ENCODE measurements around the gene KLHDC1. TPM values are rescaled to one million over a fixed set of nuclear protein-coding genes. Genes with fewer than 3 reads are reported as not detected.
"Not testable (repeated sequence)": the region's sequence is repeated elsewhere in the genome, so short reads cannot be mapped to it uniquely, and the experiment has no call there.

The KLHDC1 gene
- total RNA-seq, 1 donor, result 14.9 TPM

DNA sequence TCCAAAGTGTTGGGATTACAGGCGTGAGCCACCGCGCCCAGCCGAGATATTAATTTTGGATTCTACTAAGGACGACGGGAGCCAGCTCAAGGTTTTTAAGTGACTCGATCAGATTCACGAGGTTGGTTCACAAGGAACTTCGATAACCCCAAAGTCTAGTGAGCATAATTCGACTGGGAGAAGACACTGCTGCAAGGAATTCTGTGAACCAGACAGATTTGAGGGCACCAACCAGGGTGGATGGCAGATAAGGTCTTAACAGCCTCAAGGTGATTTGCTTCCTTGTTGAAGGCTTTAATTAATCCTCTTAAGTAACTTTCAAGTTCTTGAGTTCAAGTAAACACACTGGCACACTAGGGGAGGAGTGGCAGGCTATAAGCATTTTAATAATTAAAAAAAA is 73.9 kb downstream of the KLHDC1 start:
- Histone ChIP-seq H3K9me3 (ENCODE audit: low read depth, low read length) (no peaks in the 10 kb centered on the region), H3K4me1 (ENCODE audit: insufficient read depth, low read length) (peaks cover 32% of the 10 kb centered on the region), H3K27me3 (ENCODE audit: insufficient read depth, low read length) (no peaks in the 10 kb centered on the region), H3K4me3 (ENCODE audit: low read length) (peak overlapping the region; percentile 99)

DNA sequence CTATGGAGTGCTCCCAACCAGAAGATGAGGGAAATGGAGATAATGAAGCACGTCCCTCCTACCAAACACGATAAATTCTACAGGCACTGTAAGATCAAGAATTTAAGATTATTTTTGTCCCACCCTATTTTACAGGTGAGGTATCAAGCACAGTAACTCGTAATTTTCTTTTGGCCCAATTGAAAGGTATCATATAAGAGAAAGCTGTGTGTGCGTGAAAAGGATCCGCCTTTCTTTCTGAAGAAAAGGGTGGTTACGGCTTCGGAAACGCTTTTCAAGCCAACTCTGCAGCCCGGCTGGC is 74.3 kb downstream of the KLHDC1 start:
- no peaks in the 10 kb centered on the region for H3K27me3 ChIP-seq (ENCODE audit: insufficient read depth, low read length)
- peak overlapping the region; percentile 99 for H3K4me3 ChIP-seq (ENCODE audit: low read length)
- H3K4me1 ChIP-seq (ENCODE audit: insufficient read depth, low read length), result peaks cover 32% of the 10 kb centered on the region
- H3K9me3 ChIP-seq (ENCODE audit: low read depth, low read length), result no peaks in the 10 kb centered on the region

DNA sequence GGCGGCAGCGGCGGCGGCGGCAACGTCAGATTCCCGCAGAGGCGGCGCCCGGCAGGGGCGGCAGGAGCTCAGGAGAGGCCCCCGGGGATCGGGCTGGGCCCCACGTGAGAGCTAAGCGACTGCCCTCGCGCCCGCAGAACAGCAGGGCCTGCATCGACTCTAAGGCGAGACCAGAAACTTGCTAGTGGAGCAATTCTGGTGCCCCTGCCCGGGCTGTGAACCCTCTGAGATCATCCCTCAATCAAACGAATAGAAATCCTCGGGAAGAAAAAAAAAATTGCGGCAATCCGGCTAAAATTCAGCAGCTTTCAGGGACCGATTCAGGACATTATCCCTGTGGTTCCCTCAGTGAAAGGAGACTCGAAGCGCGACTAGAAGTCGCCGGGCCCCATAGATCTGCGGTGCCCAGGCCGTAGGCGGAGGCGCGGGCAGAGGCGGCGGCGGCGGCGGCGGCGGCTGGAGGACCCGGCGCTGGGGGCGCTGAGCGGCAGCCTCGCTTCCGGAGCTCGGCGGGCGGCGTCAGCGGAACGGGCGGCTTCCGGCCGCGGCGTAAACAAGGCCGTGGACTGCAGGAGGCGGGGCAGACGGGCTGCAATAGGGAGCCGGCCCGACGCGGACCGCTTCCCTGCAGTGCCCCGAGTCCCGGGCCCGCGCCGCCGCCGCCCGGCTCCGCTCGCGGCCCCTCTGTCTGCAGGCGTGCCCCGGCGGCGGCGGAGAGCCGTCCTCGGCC is 74.8 kb downstream of the KLHDC1 start, which contains the start of gene KLHDC2:
TSS of gene KLHDC2 (plus strand) at position 583 of the 730 bp plus-strand sequence. CDS start 316 bp downstream, outside the sequence.
- no peaks in the 10 kb centered on the region for H3K9me3 ChIP-seq (ENCODE audit: low read depth, low read length)
- H3K4me1 ChIP-seq (ENCODE audit: insufficient read depth, low read length), result peaks cover 32% of the 10 kb centered on the region
- peak within 1 kb of the TSS; percentile 99 for H3K4me3 ChIP-seq (ENCODE audit: low read length)
- no peaks in the 10 kb centered on the region for H3K27me3 ChIP-seq (ENCODE audit: insufficient read depth, low read length)

DNA sequence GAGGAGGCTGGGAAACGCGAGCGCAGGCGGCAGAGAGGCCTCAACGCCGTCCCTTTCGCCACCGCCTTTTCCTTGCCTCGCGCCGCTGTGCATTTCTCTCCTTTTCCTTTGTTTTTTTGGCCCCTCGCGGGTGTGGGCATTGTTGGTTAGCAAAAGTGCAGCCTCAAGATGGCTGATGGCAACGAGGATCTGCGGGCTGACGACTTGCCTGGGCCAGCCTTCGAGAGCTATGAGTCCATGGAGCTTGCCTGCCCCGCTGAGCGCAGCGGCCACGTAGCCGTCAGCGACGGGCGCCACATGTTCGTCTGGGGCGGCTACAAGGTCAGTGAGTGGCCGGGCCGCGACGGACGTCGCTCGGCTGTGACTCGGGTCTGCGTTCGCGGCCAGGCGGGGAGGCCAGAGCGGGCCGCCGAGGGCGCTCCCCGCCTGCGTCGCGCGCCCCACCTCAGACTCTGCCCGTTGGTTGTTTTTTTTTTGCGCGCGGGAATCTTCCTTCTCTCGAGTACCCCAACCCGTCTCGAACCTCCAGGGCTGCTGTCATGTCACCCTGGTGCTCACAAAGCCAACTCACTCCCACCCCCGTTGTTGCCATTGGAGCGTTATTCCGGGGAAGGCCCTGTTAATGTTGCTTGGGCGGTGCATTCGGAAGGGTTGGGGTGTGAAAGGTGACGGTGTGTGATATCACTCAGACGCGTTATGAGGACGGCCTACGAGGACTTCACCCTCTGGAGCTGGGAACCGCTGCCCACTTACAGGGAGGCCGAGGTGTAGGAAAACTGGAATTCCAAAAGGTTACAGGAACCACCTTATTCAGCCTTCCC is 75.6 kb downstream of the KLHDC1 start:
- H3K27me3 ChIP-seq (ENCODE audit: insufficient read depth, low read length), result no peaks in the 10 kb centered on the region
- no peaks in the 10 kb centered on the region for H3K9me3 ChIP-seq (ENCODE audit: low read depth, low read length)
- H3K4me3 ChIP-seq (ENCODE audit: low read length), result peak overlapping the region; percentile 99
- H3K4me1 ChIP-seq (ENCODE audit: insufficient read depth, low read length), result peaks cover 32% of the 10 kb centered on the region

DNA sequence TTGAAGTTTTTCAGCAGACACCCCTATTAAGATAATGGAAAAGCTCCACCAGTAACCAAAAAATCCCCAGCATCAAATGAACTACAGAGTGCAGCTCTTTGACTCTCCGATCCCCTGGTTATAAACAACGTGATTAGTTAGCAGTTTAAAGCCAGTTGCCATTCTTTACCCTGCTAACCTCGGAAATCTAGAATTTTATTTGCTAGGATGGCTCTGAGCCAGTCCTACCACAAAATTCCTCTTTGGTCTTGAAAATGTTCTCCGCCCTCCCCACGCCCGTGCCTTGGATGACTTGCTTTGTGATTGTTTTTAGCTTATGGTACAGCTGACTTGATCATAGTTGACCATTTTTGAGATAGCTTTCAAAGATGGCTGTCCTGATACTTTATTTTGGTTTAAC is 76.3 kb downstream of the KLHDC1 start:
- Histone ChIP-seq H3K4me3 (ENCODE audit: low read length) (peak overlapping the region; percentile 99), H3K9me3 (ENCODE audit: low read depth, low read length) (no peaks in the 10 kb centered on the region), H3K4me1 (ENCODE audit: insufficient read depth, low read length) (peaks cover 32% of the 10 kb centered on the region)

DNA sequence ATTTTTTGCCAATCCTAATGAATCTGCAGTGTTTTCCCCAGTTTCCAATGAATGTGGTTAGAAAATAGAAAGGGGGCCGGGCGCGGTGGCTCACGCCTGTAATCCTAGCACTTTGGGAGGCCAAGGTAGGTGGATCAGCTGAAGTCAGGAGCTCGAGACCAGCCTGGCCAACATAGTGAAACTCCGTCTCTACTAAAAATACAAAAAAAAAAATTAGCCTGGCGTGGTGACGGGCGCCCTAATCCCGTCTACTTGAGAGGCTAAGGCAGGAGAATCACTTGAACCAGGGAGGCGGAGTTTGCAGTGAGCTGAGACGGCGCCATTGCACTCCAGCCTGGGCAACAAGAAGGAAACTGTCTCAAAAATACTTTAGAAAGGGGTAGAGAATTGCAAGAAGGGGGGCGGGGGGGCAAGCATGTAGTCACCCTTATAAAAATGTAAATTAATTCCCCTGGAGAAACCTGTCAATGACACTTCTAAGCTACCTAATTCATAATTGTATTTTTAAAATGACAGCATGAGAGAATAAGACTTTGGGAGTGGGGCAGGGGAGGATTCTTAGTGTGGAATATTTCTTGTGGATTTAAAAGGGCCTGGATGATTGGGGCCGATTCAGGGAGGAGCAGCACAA is 76.8 kb downstream of the KLHDC1 start:
- Histone ChIP-seq H3K4me3 (ENCODE audit: low read length) (no peak overlapping the region), H3K4me1 (ENCODE audit: insufficient read depth, low read length) (peaks cover 32% of the 10 kb centered on the region), H3K9me3 (ENCODE audit: low read depth, low read length) (no peaks in the 10 kb centered on the region), H3K27me3 (ENCODE audit: insufficient read depth, low read length) (no peaks in the 10 kb centered on the region)

More for the DNA sequence above, 76.3 kb downstream of the KLHDC1 start:
- H3K27me3 ChIP-seq (ENCODE audit: insufficient read depth, low read length), result no peaks in the 10 kb centered on the region

DNA sequence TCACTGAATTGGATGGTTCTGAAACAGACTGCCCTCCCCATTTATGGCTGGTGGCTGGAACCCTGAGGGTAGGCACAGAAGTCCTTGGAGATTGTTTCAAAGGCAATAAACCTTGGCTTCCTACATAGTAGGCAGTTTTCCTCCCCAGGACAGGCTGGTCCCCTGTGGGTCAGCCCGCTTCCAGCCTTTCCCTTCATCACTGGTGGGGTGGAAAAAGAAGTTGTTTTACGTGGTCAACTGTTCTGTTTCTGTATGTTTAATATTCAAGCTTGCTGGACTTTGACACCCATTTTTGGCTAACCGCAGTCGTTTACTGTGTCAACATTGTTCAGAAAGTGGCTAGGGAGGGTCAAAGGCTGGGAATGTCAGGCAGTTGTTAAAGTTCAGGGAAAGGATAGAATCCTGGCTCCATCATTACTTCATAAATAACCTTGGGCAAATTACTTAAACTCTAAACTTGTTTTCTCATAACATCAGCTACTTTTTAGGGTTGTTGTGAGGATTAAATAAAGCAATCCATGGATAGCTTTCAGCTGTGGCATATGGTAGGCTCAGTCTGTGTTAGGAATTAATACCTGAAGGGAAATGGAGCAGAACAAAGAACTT is 77.4 kb downstream of the KLHDC1 start:
- Histone ChIP-seq H3K4me3 (ENCODE audit: low read length) (no peak overlapping the region), H3K9me3 (ENCODE audit: low read depth, low read length) (no peaks in the 10 kb centered on the region), H3K27me3 (ENCODE audit: insufficient read depth, low read length) (no peaks in the 10 kb centered on the region), H3K4me1 (ENCODE audit: insufficient read depth, low read length) (peaks cover 32% of the 10 kb centered on the region)

DNA sequence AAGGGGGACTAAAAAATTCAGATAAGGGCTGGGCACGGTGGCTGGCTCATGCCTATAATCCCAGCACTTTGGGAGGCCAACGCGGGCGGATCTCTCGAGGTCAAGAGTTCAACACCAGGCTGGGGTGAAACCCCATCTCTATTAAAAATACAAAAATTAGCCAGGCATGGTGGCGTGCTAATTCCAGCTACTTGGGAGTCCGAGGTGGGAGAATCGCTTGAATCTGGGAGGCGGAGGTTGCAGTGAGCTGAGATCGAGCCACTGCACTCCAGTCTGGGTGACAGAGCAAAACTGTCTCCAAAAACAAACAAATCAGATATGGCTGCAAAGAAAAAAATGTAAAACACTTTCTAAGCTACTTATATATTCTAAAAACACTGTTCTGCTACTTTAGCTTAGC is 78.8 kb downstream of the KLHDC1 start:
- H3K4me3 ChIP-seq (ENCODE audit: low read length); H3K27me3 ChIP-seq (ENCODE audit: insufficient read depth, low read length); H3K9me3 ChIP-seq (ENCODE audit: low read depth, low read length): not testable (repeated sequence)
- peaks cover 29% of the 10 kb centered on the region for H3K4me1 ChIP-seq (ENCODE audit: insufficient read depth, low read length)

DNA sequence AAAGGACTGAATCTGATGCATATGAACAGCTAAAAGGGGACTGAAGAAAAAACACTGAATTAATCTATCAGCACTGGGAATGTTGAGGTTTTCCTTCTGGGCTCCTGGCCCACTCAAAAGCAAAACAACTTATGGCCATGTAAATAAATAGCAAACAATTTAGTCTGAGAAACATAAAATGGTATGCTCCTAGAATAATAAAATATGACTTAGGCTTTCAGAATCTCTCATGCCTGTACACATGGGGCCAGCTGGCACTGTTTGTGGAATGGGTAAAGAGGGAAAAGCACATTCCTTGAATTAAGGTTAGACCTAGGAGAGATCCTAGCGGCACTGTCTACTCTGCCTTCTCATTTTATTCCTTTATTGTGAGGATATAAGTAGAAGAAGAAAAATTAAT is 81.2 kb downstream of the KLHDC1 start:
- Histone ChIP-seq H3K4me3 (ENCODE audit: low read length) (no peak overlapping the region), H3K4me1 (ENCODE audit: insufficient read depth, low read length) (peaks cover 17% of the 10 kb centered on the region), H3K27me3 (ENCODE audit: insufficient read depth, low read length) (no peaks in the 10 kb centered on the region), H3K9me3 (ENCODE audit: low read depth, low read length) (no peaks in the 10 kb centered on the region)

DNA sequence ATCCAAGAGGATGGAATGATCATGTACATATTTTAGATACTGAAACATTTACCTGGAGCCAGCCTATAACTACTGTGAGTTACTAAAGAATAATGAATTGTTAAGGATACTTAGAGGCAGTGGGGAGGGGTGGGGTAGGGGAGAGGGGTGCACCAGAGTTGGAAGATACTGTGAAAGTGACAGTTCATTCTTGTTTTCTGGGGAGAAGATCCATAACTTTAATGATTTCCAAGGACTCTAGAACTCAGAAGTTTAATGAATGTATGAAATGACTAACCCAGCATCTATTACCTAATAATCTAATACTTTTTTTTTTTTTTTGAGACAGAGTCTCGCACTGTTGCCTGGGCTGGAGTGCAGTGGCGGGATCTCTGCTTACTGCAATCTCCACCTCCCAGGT is 85.5 kb downstream of the KLHDC1 start:
- H3K4me3 ChIP-seq (ENCODE audit: low read length), result no peak overlapping the region
- no peaks in the 10 kb centered on the region for H3K27me3 ChIP-seq (ENCODE audit: insufficient read depth, low read length)
- no peaks in the 10 kb centered on the region for H3K4me1 ChIP-seq (ENCODE audit: insufficient read depth, low read length)

DNA sequence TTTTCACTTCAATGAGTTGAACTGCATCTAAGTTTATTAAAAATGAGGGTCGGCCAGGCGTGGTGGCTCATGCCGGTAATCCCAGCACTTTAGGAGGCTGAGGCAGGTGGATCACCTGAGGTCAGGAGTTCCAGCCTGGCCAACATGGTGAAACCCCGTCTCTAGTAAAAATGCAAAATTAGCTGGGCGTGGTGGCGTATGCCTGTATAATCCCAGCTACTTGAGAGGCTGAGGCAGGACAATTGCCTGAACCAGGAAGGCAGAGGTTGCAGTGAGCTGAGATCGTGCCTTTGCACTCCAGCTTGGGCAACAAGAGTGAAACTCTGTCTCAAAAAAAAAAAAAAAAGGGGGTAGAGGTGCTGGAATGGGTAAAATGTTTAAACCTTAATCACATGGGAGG is 88.1 kb downstream of the KLHDC1 start:
- H3K27me3 ChIP-seq (ENCODE audit: insufficient read depth, low read length); H3K9me3 ChIP-seq (ENCODE audit: low read depth, low read length); H3K4me3 ChIP-seq (ENCODE audit: low read length); H3K4me1 ChIP-seq (ENCODE audit: insufficient read depth, low read length): not testable (repeated sequence)

More for the DNA sequence above, 85.5 kb downstream of the KLHDC1 start:
- H3K9me3 ChIP-seq (ENCODE audit: low read depth, low read length), result no peaks in the 10 kb centered on the region

DNA sequence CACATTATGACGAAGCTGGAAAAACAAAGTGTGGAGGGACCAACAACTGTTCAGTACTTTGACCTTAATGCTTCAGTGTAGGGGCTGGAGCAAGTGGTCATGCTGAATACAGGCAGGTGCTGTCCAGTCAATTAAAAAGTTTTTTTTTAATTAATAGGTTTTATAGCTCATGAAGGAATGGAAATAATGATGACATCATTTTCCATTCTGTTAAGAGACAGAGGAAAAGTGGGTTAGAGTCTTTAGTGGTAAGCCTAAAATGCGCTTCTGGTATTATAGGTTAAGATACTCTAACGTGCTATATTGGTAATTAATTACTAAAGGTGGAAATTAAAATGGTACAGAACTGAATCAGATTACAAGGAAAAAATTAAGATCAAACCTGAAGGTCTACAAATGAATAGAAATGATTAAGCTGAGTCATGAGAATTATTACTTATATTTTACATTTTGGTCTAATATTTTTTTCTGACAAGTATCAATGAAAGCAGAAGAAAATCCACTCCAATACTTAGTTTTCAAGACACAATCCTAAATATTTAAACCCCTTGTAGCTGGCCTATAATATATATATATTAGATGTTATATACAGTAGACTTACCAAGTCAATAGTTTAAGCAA is 90.6 kb downstream of the KLHDC1 start:
- H3K27me3 ChIP-seq (ENCODE audit: insufficient read depth, low read length), result no peaks in the 10 kb centered on the region
- no peaks in the 10 kb centered on the region for H3K9me3 ChIP-seq (ENCODE audit: low read depth, low read length)
- H3K4me3 ChIP-seq (ENCODE audit: low read length), result no peak overlapping the region
- H3K4me1 ChIP-seq (ENCODE audit: insufficient read depth, low read length), result no peaks in the 10 kb centered on the region

DNA sequence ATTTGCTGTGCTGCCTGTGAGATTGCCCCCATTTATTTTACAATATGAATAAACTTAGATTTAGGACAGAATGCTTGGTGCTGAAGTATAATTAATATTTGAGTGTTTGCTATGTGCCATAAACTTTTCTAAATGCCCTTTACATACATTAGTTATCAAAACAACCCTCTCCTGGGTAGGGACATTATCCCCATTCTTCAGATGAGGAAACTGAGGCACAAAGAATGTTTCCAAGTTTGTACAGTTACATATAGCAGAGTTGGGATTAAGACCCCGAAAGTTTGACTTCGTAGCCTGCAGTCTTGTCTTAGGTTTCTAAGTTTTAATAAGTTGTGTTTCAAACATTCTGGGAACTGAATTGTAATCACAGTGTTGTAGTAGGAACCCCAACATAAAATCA is 93.4 kb downstream of the KLHDC1 start:
- no peaks in the 10 kb centered on the region for H3K4me1 ChIP-seq (ENCODE audit: insufficient read depth, low read length)
- H3K9me3 ChIP-seq (ENCODE audit: low read depth, low read length), result no peaks in the 10 kb centered on the region
- H3K27me3 ChIP-seq (ENCODE audit: insufficient read depth, low read length), result no peaks in the 10 kb centered on the region
- no peak overlapping the region for H3K4me3 ChIP-seq (ENCODE audit: low read length)

DNA sequence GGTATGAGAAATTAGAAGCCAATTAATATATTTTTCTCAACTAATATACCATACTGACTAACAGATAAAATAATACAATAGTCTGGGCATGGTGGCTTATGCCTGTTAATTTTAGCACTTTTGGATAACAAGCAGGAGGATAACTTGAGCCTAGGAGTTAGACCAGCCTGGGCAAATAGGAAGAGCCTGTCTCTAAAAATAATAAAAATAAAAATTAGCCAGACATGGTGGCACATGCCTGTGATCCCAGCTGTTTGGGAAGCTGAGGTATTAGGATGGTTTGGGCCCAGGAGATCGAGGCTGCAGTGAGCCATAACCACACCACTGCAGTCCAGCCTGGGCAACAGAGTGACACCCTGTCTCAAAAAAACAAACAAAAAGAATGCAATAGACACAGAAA is 99.7 kb downstream of the KLHDC1 start:
- no peaks in the 10 kb centered on the region for H3K9me3 ChIP-seq (ENCODE audit: low read depth, low read length)
- no peaks in the 10 kb centered on the region for H3K4me1 ChIP-seq (ENCODE audit: insufficient read depth, low read length)
- H3K27me3 ChIP-seq (ENCODE audit: insufficient read depth, low read length), result no peaks in the 10 kb centered on the region
- no peak overlapping the region for H3K4me3 ChIP-seq (ENCODE audit: low read length)

DNA sequence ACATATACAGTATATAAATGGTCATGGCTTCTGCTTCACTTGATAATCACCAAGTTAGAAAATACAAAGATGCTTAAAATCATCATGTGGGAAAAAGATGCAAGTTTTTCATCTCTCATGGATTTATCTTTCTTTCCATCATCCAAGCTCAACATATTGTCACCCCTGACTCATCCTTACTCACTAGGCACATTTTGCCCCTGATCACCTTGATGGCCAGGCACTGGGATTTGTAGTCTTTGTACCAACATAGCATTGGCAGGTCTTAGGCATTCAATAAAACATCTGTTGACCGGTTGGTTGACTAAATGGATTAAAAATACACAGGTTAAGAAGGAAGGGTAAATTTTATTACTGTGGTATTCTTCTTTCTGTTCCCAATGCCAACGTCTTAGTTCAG is 103.1 kb downstream of the KLHDC1 start:
- Histone ChIP-seq H3K9me3 (ENCODE audit: low read depth, low read length) (no peaks in the 10 kb centered on the region), H3K4me3 (ENCODE audit: low read length) (no peak overlapping the region), H3K4me1 (ENCODE audit: insufficient read depth, low read length) (no peaks in the 10 kb centered on the region), H3K27me3 (ENCODE audit: insufficient read depth, low read length) (no peaks in the 10 kb centered on the region)

Data from mononuclear cell (primary cell).